GM18867 (cell line): ENCODE data around the gene IWS1.
"Not testable (repeated sequence)": the region's sequence is repeated elsewhere in the genome, so short reads cannot be mapped to it uniquely, and the experiment has no call there.

ENCODE experiments used
- ATAC-seq: cut with Tn5 transposase; IDR thresholded peaks from one replicate; pipeline ENCODE4 v1.9.1; 2021; ENCODE audit warnings: mild to moderate bottlenecking, moderate library complexity; ENCODE audit not compliant: unreplicated experiment

IWS1 gene

DNA sequence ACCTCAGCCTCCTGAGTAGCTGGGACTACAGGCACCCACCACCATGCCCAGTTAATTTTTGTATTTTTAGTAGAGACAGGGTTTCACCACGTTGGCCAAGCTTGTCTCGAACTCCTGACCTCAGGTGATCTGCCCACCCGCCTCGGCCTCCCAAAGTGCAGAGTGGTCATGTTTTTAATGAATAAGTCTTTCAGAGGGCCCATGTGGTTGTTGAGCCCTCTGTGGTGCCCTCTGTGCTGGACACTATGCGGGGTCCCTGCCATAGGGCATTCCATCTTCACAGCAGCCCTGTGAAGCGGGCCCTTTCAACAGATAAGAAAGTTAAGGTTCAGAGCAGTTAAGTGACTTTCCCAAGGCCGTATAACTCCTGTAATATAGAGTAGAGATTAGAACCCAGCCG is 35.1 kb upstream of the IWS1 start:
- no peak for ATAC-seq

DNA sequence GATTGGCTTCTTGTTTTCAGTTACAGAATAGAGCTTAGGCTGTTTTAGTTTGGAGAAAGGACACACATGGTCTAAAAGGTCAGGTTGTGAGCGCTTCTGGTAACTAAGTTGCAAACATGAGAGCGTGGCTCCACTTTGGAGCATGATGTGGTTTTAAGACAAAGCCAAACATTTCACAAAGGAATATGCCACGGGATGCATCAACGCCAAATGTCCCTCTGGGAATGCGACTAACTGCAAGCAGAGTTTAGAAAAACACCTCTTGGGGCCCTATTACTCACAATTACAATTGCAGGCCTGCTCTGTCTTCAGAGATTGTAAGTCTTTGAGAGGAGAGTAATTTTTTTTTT is 34.6 kb upstream of the IWS1 start:
- ATAC-seq = no peak

DNA sequence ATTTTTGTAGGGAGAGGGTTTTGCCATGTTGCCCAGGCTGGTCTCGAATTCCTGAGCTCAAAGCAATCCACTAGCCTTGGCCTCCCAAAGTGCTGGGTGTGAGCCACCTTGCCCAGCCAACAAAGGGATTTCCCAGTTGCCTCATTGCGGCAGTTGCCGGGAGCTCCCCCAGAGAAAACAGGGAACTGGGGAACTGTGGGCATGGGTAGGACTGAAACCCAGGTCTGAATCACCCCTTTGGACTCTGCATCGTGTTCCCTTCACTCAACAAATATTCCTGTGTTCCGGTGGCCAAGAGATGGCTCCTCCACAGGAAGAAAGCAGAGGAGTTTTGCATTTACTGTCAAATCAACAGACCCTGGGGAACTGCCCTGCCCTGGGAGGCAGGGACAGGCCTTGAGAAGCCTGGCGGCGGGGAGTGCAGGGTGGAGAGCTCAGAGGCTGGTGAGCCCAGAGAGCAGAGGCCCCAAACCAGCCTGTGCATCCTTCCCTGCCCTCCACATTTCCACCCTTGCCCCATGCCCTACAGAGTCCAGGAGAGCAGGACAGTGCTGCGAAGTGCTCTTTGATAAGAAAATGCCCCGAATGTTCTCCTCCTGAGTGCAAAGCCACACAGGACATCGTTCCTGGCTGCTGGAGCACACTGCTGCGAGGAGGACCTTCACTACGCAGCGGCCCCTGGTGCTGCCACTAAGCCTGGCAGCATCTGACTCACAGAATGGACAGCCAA is 34.1 kb upstream of the IWS1 start:
- ATAC-seq = no peak

DNA sequence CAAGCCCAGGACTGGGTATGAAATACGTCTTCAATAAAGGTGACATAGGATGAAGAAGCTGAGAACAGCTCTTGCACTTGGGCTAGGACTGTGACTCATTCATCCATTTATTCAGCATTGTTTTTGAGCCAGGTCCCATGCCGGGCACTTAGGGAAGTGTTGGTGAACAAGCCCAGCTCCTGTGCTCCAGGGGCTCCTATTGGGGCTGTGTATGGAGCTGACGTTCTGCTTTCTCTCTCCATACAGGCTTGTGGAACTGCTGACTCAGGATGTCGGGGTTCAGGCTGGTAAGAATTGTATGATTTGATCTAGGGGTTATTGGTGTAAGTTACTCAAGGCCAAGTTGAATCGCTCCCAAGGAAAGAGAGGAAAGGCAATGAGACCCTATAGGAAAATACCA is 33.2 kb upstream of the IWS1 start:
- no peak for ATAC-seq

DNA sequence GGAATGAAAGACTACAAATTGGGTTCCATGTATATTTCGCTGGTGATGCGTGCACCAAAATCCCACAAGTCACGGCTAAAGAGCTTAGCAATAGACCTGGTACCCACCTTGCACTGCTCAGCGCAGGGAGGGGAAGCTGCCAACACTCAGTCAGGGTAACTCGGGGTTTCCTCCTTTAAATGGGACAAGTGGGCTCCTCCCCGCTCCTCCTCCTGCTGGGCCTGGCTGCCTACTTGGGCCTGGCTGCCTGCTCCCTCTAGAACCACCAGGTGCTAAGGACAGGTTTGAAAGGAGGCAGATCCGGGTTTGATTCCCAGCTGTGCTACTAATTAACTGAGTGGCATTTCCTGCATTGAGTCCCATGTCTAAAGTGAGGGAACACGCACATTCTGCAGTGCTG is 32.6 kb upstream of the IWS1 start:
- no peak for ATAC-seq

DNA sequence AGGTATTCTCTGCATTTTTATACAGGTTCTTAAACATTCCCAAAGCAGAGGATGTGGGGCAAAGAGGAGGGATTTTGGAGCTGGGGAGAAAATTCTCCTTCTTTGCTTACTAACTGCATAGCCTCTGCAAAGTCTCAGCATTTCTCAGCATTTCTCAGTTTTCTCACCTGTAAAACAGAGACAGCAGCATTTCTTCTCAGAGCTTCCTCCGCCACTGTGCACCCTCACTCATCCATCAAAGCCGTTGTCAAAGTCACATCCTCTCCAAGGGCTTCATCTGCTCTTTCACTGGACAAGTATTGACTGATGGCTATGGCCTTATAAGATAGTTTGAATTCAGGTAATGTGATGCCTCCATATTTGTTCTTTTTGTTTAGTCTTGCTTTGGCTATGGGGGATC is 26.6 kb upstream of the IWS1 start:
- ATAC-seq = no peak

DNA sequence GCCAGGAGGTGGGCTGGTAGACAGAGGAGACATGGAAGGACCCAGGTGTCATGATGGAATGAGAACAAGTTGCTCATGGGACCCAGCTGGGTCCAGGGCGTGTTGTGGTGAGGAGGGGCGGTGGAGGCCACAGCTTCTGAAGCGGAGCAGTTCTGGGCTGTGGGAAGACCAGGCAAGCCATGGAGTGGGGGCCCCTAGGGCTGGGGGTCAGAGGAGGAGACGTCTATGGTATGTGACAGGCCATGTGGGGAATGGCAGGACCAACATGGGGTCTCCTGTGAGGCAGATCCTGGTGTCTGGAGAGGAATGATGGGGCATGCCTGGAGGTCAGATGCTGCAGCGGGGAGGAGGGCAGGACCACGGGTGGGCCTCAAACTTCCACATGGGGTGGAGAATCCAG is 26.0 kb upstream of the IWS1 start:
- no peak for ATAC-seq

DNA sequence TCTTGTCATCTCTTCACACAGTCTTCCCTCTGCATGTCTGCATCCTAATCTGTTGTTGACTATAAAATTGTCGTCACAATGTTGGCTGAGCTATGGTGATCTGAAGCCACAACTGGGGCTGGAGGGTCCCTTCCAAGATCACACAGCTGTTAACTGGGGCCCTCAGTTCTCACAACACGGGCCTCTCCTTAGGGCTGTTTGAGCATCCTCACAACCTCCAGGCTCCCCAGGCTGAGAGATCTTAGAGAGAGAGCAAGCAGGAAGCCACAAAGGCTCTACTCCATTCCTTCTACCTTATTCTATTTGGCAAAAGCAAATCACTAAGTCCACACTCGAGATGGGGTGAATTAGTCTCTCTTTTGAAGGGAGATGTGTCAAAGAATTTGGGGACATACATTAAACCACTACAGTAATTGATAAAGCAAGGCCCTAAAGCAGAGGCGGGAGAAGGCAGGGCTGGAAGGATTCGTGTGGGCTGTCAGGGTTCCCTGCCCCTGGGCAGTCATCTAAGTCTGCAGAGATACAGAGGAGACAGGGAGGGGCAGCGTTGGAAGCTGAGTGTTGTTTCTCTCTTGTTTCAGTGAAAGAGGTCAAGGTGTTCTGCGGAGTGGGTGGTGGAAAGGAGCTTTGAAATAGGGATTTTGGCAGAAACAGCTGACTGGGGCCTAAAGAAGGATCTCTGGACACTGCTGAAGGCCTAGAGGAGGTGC is 25.1 kb upstream of the IWS1 start:
- ATAC-seq = no peak

DNA sequence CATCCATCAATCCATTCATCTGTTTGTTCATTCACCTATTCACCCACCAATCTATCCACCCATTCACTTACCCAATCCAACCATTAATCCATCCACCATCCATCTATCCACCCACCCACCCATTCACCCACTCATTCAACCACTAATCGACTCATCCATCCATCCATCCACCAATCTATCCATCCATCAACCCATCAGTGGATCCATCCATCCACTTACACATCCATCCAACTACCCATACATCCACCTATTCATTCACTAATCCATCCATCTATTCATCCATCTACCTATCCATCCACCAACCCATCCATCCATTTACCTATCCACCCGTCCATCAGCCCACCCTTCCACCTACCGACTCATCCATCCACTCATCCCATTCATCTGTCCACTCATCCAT is 20.5 kb upstream of the IWS1 start:
- ATAC-seq = no peak

DNA sequence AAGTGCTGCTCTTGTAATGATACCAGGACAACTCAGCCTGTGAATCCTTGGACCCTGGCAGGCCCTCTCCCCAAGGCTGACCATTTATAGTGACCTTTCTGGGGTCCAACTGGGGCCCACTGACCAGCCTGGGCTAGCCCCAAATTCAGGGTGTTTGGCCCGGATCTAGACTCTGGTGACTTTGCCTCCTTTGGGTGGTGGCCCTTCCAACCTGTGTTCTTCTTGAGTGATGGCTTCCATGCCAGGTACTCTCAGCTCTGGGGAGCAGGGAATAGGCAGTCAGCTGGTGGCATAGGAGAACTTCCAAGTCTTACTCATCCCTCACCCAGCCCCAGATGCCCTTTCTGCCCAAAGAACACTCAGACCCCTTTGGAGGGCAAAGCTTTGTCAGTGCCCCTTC is 19.5 kb upstream of the IWS1 start:
- ATAC-seq = no peak

DNA sequence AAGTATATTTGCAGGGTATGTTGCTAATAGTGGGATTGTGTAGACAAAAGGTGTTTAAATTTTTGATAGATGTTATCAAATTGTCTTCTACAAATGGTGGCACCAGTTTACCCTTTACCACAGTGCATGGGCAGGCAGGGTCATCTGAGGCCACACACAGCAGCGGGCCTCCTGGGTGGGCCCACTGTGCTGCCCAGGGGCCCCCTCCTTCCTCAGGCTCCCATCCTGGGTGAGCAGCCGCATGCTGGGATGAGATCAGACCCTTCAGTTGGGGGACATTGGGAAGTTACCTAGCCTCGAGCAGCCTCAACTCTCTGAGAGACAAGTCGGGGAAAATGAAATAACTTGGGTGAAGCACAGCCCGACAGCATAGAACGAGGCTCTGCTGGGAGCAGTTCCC is 18.9 kb upstream of the IWS1 start:
- no peak for ATAC-seq

DNA sequence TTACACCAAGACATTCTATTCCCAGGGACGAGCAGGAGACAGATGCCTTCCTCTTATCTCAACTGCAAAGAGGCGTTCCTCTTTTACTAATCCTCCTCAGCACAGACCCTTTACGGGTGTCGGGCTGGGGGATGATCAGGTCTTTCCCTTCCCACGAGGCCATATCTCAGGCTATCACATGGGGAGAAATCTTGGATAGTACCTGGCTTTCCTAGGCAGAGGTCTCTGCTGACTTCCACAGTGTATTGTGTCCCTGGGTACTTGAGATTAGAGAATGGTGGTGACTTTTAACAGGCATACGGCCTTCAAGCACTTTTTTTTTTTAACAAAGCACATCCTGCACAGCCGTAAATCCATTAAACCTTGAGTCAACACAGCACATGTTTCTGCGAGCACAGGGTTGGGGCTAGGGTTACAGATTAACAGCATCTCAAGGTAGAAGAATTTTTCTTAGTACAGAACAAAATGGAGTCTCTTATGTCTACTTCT is 16.8 kb upstream of the IWS1 start:
- ATAC-seq = not testable (repeated sequence)

DNA sequence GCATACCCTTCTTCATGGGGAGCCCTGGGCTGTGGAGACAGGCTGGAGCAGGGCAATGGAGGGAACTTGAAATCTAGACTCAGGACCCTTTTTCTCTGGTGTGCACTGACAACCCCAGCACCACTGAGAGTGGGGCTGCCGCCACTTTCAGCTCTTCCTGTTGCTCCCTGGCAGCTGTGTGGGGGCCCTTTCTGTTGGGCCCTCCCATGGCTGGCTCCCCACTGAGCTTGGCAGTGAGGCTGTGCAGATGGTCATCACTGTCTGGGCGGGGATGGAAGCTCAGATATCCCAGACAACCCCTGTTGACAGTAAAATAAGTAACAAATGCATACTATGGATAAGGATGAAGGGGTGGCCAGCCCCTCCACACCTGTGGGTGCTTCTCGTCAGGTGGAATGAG is 15.9 kb upstream of the IWS1 start:
- ATAC-seq = no peak

DNA sequence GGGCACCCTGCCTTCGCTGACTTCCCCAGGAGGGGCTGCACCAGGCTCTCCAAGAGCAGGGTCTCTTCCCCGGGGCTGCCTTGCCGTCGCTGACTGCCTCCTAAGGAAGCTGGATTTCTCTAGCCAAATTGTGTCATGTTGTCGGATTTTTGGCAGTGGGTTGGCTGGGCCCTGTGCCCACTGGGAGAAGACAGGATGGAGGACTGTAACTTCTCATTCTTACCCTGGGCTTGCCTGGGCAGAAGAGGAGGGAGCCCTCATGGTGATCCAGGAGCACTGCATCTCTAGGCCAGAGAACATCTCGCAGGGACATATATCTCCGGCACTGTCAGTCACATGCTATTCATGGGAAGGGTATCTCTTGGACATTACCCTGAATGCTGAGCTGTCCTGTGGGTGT is 15.5 kb upstream of the IWS1 start:
- no peak for ATAC-seq

DNA sequence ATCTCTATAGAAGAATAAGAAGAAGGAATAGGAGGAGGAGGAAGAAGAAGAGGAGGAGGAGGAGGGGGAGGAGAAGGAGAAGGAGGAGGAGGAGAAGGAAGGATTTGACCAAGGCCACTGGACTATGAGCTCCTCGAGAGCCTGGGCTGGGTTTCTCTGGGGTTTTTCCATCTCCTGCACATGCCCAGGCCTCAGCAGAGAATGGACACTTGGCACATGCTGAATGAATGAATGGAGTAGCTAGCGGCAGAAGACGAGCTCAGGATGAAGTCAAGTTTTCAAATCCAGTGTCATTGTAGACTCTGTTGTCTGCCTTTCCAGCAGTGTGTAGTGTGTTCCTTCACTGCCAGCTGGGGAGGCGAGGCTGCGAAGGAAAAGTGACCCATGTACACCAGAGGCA is 11.4 kb upstream of the IWS1 start:
- ATAC-seq = no peak

DNA sequence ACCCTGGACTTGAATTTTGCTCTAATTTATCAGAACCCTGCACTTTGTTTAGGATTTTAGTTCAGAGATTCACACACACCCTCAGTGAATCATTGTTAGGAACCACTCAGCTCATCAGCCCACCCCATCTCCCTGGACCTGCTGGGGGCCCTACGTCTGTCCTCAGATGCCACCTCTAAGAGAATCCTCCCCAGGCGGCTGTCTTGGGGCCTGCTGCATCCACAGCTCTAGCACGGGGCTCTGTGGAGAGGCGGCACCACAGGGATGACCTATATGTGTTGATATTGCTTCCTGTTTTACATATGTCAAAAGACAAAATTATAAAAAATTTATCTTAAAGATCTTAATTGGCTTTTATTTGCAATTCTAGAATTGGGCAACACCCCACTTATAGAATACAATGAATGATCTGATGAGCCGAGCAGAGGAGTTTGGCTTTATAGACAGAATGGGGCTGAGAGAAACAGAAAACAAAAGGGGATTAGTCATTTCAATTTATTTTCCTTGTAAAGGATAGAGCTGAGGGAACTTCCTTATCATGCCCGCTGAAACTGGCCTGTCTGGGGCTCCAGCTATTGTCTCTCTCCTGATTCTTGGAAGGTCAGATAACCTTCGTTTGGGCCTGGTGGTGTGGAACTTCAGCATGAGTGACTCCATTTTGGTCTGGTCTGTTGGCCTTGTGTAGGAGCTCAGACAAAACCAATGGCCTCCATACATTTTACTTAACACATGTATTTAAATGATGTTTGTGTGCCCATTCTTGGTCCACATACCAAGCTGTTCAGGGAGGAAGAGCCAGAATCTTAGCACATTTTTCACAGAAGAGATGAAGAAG is 10.6 kb upstream of the IWS1 start:
- ATAC-seq = no peak

DNA sequence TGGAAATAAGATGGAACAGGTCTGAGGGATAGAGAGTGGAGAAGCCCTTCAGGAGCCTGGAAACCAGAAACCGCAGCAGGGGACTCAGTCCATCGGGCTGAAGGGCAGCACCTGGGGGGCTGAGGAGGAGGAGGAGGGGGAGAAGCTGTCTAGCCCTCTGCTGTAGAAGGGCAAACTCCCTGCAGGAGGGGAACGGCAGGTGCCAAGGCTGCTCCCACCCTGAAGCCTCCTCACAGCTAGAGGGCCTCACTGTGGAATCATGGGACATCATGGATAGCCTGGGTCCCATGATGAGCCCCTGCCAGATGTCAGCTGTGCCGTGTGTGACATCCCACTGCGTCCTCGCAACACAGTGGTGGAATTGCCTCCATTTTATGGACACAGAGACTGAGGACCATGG is 9.6 kb upstream of the IWS1 start:
- no peak for ATAC-seq

DNA sequence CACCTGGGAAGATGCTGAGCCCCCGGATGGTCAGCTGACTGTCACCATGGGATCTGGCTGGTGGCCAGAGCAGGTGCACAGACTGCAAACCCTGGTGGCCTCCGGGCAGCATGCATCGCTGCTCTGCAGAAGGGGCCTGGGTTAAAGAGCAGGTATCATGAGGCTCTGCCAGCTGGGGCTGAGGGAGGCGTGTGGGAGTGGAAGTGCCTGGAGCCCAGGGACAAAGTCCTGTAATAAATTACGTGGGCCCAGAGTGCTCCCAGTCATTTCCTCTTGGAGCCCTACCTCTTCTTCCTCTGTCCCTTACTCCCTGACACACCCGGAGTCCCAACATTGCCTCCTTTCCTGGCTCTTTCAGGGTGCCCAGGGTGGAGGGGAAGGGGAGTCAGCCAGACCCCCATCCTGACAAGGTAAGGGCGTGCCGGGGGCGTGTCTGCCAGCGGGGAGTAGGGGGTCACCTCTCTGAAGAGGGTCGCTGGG is 9.2 kb upstream of the IWS1 start, which contains the start of gene MYO7B:
Gene MYO7B (plus strand): TSS at position 262 of the 480 bp plus-strand sequence. CDS start 24,040 bp downstream, outside the sequence.
- ATAC-seq = no peak

DNA sequence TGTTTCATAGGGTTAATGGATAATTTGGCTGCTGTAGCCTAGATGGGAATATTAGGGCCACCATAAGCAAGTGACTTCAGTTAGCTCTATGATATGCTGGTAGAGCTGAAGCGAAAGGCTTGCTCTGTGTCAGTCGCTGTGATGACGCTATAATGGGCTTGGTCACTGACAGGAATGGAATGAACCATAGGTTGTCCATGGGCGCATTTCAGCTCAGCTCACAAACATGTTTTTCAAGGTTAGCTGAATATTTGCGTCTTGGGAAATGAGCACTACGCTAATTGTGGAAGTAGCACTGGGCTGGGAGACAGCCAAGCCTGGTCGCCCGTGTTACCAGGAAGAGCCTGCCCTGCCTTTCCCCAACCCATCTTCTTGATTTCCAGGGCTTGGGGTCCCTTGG is 6.0 kb upstream of the IWS1 start:
- ATAC-seq = no peak

DNA sequence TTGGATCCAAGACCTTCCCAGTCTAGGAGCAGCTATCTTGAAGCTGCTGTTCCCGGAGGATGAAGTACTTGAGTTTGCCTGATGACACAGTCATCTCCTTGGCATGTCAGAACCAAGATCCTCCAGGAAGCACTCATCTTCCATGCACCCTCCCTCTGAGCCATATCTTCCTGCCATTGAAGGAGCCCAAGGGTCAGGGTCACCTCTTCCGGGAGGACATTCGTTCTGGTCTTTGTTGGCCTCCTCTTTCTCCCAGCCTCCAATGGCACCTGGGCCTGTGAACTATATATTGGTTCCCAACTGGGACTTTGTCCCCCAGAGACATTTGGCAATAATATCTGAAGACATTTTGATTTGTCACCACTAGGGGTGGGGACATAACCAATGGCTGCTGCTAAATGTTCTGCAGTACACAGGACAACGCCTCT is 4.9 kb upstream of the IWS1 start:
- ATAC-seq = no peak
